Measurements from ENCODE around the gene TEX52.

- TF ChIP-seq CTCF (IDR thresholded peaks at IDR 0.05) (no peak), POLR2A (IDR thresholded peaks at IDR 0.05) (no peak)
Observed at GRCh38 chr12:2902272-2902880, 45.5 kb upstream of the TEX52 start.
